HepG2 (cell line): ENCODE results near the gene NPY4R.
"Not testable (repeated sequence)": the region's sequence is repeated elsewhere in the genome, so short reads cannot be mapped to it uniquely, and the experiment has no call there.

Experiments used
- CTCF ChIP-seq: sonication (generic); formaldehyde crosslinking; IDR thresholded peaks from 2 replicates; pipeline ENCODE4 v1.5.0; 2020; ENCODE audit warnings: mild to moderate bottlenecking, missing genetic modification reagents, moderate library complexity
- MTF1 ChIP-seq: sonication (generic); formaldehyde crosslinking; IDR thresholded peaks from 2 replicates; pipeline ENCODE4 v1.5.0; 2020; ENCODE audit warnings: missing genetic modification reagents
- TAF1 ChIP-seq: sonication (generic); formaldehyde crosslinking; IDR thresholded peaks from 2 replicates; pipeline ENCODE4 v1.4.0; 2020; ENCODE audit warnings: missing genetic modification reagents
- ZNF24 ChIP-seq: fragments of 450-650 bp; IDR thresholded peaks from 2 replicates; pipeline ENCODE4 v1.6.1; 2017; ENCODE audit warnings: antibody characterized with exemption, mild to moderate bottlenecking

- TF ChIP-seq TAF1 (CRISPR knock-in tag); ZNF24; CTCF; MTF1 (CRISPR knock-in tag): not testable (repeated sequence)
Measured at GRCh38 chr10:46470134-46470533, 4.4 kb upstream of the NPY4R start.
